Osteocyte (in vitro differentiated cells): ENCODE measurements around the gene SLC27A4. TPM values are rescaled to one million over a fixed set of nuclear protein-coding genes. Genes with fewer than 3 reads are reported as not detected.

Experiments used
- DNase-seq: peaks from one replicate; pipeline ENCODE4 v3.0.0; 2021; ENCODE audit warnings: mixed read lengths; ENCODE audit not compliant: unreplicated experiment; ENCODE audit errors: extremely low spot score
- H3K27ac Mint-ChIP-seq: one replicate; pipeline ENCODE4 v1.8.0; 2021; ENCODE audit warnings: mild to moderate bottlenecking, mixed read lengths; ENCODE audit not compliant: unreplicated experiment
- H3K27me3 Mint-ChIP-seq: one replicate; pipeline ENCODE4 v1.8.0; 2021; ENCODE audit warnings: mixed read lengths; ENCODE audit not compliant: unreplicated experiment
- H3K36me3 Mint-ChIP-seq: one replicate; pipeline ENCODE4 v1.8.0; 2021; ENCODE audit warnings: mixed read lengths; ENCODE audit not compliant: unreplicated experiment
- H3K4me1 Mint-ChIP-seq: one replicate; pipeline ENCODE4 v1.8.0; 2021; ENCODE audit warnings: mixed read lengths; ENCODE audit not compliant: unreplicated experiment
- H3K4me3 Mint-ChIP-seq: one replicate; pipeline ENCODE4 v1.8.0; 2021; ENCODE audit warnings: mild to moderate bottlenecking, moderate library complexity, mixed read lengths; ENCODE audit not compliant: unreplicated experiment
- H3K9me3 Mint-ChIP-seq: one replicate; pipeline ENCODE4 v1.8.0; 2021; ENCODE audit warnings: mixed read lengths; ENCODE audit not compliant: unreplicated experiment
- total RNA-seq: library from RNA; stranded (reverse); gene quantifications from 2 replicates; pipeline ENCODE4 v1.2.1, GENCODE V29; 2021
- TF ChIP-seq, protein P1 (sequence below): fragments of 200-600 bp; sonication (generic); IDR thresholded peaks from 2 replicates; pipeline ENCODE4 v1.5.0; 2021; ENCODE audit warnings: antibody characterized with exemption, mild to moderate bottlenecking, moderate library complexity

SLC27A4 gene
- total RNA-seq, 1 donor from 2014 or later: 39.4 TPM

DNA sequence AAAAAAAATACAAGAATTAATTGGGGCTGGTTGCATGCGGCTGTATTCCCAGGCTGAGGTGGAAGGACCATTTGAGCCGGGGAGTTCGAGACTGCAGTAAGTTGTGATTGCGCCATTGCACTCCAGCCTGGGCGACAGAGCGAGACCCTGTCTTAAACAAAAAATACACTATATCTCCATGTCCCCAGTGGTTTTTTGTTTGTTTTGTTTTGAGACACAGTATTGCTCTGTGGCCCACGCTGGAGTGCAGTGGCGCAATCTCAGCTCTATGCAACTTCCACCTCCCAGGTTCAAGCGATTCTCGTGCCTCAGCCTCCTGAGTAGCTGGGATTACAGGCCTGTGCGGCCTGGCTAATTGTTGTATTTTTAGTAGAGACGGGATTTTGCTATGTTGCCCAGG, 16.5 kb upstream of the SLC27A4 start:
- no peaks in the 10 kb centered on the region for H3K9me3 Mint-ChIP-seq
- peak overlapping the region; percentile 99 for H3K27ac Mint-ChIP-seq
- peaks cover 13% of the 10 kb centered on the region for H3K36me3 Mint-ChIP-seq
- peak overlapping the region; percentile 91 for H3K4me3 Mint-ChIP-seq
- no peaks in the 10 kb centered on the region for H3K27me3 Mint-ChIP-seq
- TF ChIP-seq, protein P1, sequence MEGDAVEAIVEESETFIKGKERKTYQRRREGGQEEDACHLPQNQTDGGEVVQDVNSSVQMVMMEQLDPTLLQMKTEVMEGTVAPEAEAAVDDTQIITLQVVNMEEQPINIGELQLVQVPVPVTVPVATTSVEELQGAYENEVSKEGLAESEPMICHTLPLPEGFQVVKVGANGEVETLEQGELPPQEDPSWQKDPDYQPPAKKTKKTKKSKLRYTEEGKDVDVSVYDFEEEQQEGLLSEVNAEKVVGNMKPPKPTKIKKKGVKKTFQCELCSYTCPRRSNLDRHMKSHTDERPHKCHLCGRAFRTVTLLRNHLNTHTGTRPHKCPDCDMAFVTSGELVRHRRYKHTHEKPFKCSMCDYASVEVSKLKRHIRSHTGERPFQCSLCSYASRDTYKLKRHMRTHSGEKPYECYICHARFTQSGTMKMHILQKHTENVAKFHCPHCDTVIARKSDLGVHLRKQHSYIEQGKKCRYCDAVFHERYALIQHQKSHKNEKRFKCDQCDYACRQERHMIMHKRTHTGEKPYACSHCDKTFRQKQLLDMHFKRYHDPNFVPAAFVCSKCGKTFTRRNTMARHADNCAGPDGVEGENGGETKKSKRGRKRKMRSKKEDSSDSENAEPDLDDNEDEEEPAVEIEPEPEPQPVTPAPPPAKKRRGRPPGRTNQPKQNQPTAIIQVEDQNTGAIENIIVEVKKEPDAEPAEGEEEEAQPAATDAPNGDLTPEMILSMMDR: no peak
- no peak for DNase-seq
- H3K4me1 Mint-ChIP-seq: peaks cover 18% of the 10 kb centered on the region

DNA sequence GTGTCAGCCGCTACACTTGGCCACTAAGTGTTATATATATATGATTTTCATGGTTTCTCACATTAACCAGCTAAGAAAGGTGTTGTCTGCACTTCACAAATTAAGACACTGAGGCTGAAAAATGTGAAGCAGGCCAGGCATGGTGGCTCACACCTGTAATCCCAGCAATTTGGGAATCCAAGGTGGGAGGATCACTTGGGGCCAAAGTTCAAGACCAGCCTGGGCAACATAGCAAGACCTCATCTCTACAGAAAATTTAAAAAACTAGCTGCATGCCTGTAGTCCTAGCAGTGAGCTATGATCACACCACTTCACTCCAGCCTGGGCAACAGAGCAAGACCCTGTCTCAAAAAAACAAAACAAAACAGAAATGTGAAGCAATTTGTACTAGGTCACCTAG, 15.9 kb upstream of the SLC27A4 start:
- TF ChIP-seq, protein P1: no peak
- Mint-ChIP-seq H3K4me1 (peaks cover 18% of the 10 kb centered on the region), H3K9me3 (no peaks in the 10 kb centered on the region), H3K36me3 (peaks cover 13% of the 10 kb centered on the region), H3K27me3 (no peaks in the 10 kb centered on the region), H3K27ac (peak overlapping the region; percentile 6), H3K4me3 (peak overlapping the region; percentile 16)
- DNase-seq: no peak

DNA sequence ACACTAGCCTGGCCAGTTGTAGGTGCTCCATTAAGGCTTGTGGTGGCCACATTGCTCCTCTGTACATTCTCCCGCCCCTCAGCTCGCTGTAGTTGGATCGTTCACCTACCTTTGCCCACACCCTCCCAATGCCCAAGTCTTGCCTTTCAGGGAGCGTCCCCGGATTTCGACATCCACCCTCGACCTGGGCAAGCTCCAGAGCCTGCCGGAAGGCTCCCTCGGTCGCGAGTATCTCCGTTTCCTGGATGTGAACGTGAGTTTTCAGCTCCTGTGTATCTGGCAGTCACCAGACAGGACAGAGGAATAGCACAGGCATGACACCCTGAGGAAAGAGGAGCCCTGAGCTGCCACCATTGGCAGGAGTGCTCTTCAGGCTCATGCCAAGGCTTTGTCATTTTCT, 14.7 kb upstream of the SLC27A4 start:
- peaks cover 18% of the 10 kb centered on the region for H3K4me1 Mint-ChIP-seq
- no peaks in the 10 kb centered on the region for H3K9me3 Mint-ChIP-seq
- H3K27me3 Mint-ChIP-seq: no peaks in the 10 kb centered on the region
- no peak for DNase-seq
- TF ChIP-seq, protein P1: no peak
- peaks cover 13% of the 10 kb centered on the region for H3K36me3 Mint-ChIP-seq
- no peak overlapping the region for H3K4me3 Mint-ChIP-seq
- no peak overlapping the region for H3K27ac Mint-ChIP-seq

GRCh38 chr9:128333451-128333869, 6.9 kb upstream of the SLC27A4 start:
- H3K9me3 Mint-ChIP-seq: no peaks in the 10 kb centered on the region
- no peaks in the 10 kb centered on the region for H3K27me3 Mint-ChIP-seq
- TF ChIP-seq, protein P1: no peak
- H3K4me3 Mint-ChIP-seq: no peak overlapping the region
- no peak for DNase-seq
- H3K4me1 Mint-ChIP-seq: no peaks in the 10 kb centered on the region
- H3K36me3 Mint-ChIP-seq: peaks cover 7% of the 10 kb centered on the region
- H3K27ac Mint-ChIP-seq: no peak overlapping the region

- Mint-ChIP-seq H3K36me3 (peaks cover 5% of the 10 kb centered on the region), H3K4me3 (no peak overlapping the region), H3K9me3 (no peaks in the 10 kb centered on the region), H3K27me3 (no peaks in the 10 kb centered on the region), H3K27ac (no peak overlapping the region), H3K4me1 (no peaks in the 10 kb centered on the region)
- DNase-seq: no peak
- TF ChIP-seq, protein P1: no peak
These were observed 5.2 kb upstream of the SLC27A4 start for GRCh38 chr9:128335161-128335560.
